HepG2 (cell line): ENCODE measurements around the gene MARS1. TPM values are rescaled to one million over a fixed set of nuclear protein-coding genes. Genes with fewer than 3 reads are reported as not detected.

Source experiments
- ATAC-seq: fragments of 200-7000 bp; cut with Tn5 transposase; 3 replicates; pipeline ENCODE4 v1.9.1; 2020; ENCODE audit warnings: mild to moderate bottlenecking, moderate library complexity
- BruUV-seq: library from RNA; stranded (reverse); fragments of 400-500 nt; replicated peaks from 2 replicates; lab custom pipeline; 2021; lab: Mats Ljungman, UMichigan
- CTCF ChIA-PET: fragments of 300-600 bp; formaldehyde crosslinking; extraction: SDS; loops from one replicate; lab custom pipeline; 2021; ENCODE audit warnings: low total read pairs, inconsistent platforms, low intra/inter-chr PET ratio; lab: Yijun Ruan, JAX
- POLR2A ChIA-PET: fragments of 350-600 bp; sonication (Branson Sonifier 250); formaldehyde crosslinking; loops from one replicate; lab custom pipeline; 2020; ENCODE audit warnings: antibody characterized with exemption, inconsistent platforms; lab: Yijun Ruan, JAX
- DNase-seq: peaks from one replicate; pipeline ENCODE4 v3.0.0-alpha.2; 2015; ENCODE audit warnings: low spot score
- FAIRE-seq: peaks from 3 replicates; lab custom pipeline; 2011; peaks lifted over from hg19 to GRCh38; lab: Jason Lieb, UNC
- H2AFZ ChIP-seq: one replicate; pipeline ENCODE4 v1.6.1; 2011; ENCODE audit warnings: low read length, inconsistent platforms
- H3K27ac ChIP-seq: fragments of 300-600 bp; 3 replicates; pipeline ENCODE4 v1.8.0; 2011; ENCODE audit warnings: mixed run types, mild to moderate bottlenecking, mixed read lengths, low read length, inconsistent platforms; ENCODE audit not compliant: insufficient read depth; ENCODE audit errors: extremely low read length
- H3K27me3 ChIP-seq, 2 experiments: fragments of 200-600 bp in 1 of 2; 2 replicates in 1 of 2; 3 replicates in 1 of 2; pipeline versions ENCODE4 v1.6.0 to v1.8.0; 2011; ENCODE audit warnings: low read length in 2 of 2, mild to moderate bottlenecking in 2 of 2, moderate library complexity in 2 of 2, inconsistent platforms in 1 of 2; ENCODE audit not compliant: insufficient read depth in 2 of 2, control insufficient read depth in 1 of 2
- H3K36me3 ChIP-seq, 2 experiments: fragments of 200-600 bp in 1 of 2; replicated peaks in 1 of 2; 2 replicates in 1 of 2; 3 replicates in 1 of 2; pipeline versions ENCODE4 v1.5.1 to v1.8.0; 2011; ENCODE audit warnings: low read length in 2 of 2, inconsistent platforms in 1 of 2; ENCODE audit not compliant: insufficient read depth in 2 of 2, control insufficient read depth in 1 of 2
- H3K4me1 ChIP-seq: 2 replicates; pipeline ENCODE4 v1.5.1; 2012; ENCODE audit warnings: low read length, inconsistent platforms; ENCODE audit not compliant: insufficient read depth
- H3K4me2 ChIP-seq: 2 replicates; pipeline ENCODE4 v1.6.0; 2011; ENCODE audit warnings: low read depth, low read length, inconsistent platforms
- H3K4me3 ChIP-seq, 3 experiments: fragments of 200-600 bp in 1 of 3; sonication (generic), shearing (Covaris generic) in 1 of 3; replicated peaks in 1 of 3; 2 replicates each; pipeline ENCODE4 v1.5.1; 2011 to 2016; ENCODE audit warnings: low read length in 3 of 3, inconsistent platforms in 2 of 3, low read depth in 2 of 3, mild to moderate bottlenecking in 2 of 3, control low read depth in 1 of 3, mixed read lengths in 1 of 3; ENCODE audit not compliant: insufficient read depth in 1 of 3
- H3K79me2 ChIP-seq: one replicate; pipeline ENCODE4 v1.6.1; 2011; ENCODE audit warnings: low read length, inconsistent platforms; ENCODE audit not compliant: insufficient read depth
- H3K9ac ChIP-seq: 2 replicates; pipeline ENCODE4 v1.6.0; 2011; ENCODE audit warnings: mild to moderate bottlenecking, low read depth, low read length, inconsistent platforms; ENCODE audit not compliant: insufficient read depth
- H3K9me3 ChIP-seq: 2 replicates; pipeline ENCODE4 v1.5.1; 2012; ENCODE audit warnings: mild to moderate bottlenecking, low read length
- H4K20me1 ChIP-seq: 2 replicates; pipeline ENCODE4 v1.6.0; 2011; ENCODE audit warnings: inconsistent platforms, mild to moderate bottlenecking, low read length, moderate library complexity; ENCODE audit not compliant: insufficient read depth
- ARNTL ChIP-seq: sonication (generic); formaldehyde crosslinking; IDR thresholded peaks from 2 replicates; pipeline ENCODE4 v1.4.0; 2020; ENCODE audit warnings: mild to moderate bottlenecking, missing genetic modification reagents
- CREB1 ChIP-seq, 2 experiments: fragments of 450-650 bp in 1 of 2; IDR thresholded peaks; 2 replicates each; pipeline ENCODE4 v1.6.1; 2016 to 2017; ENCODE audit warnings: control low read depth in 1 of 2, mild to moderate bottlenecking in 1 of 2, missing compliant biosample characterization in 1 of 2, missing genetic modification characterization in 1 of 2
- MTA3 ChIP-seq: sonication (generic); formaldehyde crosslinking; IDR thresholded peaks from 2 replicates; pipeline ENCODE4 v1.4.0; 2020; ENCODE audit warnings: missing genetic modification reagents
- MYNN ChIP-seq: sonication (generic); formaldehyde crosslinking; IDR thresholded peaks from 2 replicates; pipeline ENCODE4 v1.4.0; 2020; ENCODE audit warnings: mild to moderate bottlenecking, low read depth, missing genetic modification reagents
- NFE2L1 ChIP-seq: sonication (generic); formaldehyde crosslinking; IDR thresholded peaks from 2 replicates; pipeline ENCODE4 v1.4.0; 2020; ENCODE audit warnings: missing genetic modification reagents, mild to moderate bottlenecking, borderline replicate concordance
- REL ChIP-seq: sonication (generic); formaldehyde crosslinking; conservative IDR thresholded peaks from 2 replicates; pipeline ENCODE4 v1.8.0; 2022; ENCODE audit warnings: mild to moderate bottlenecking, missing genetic modification reagents, moderate library complexity
- ZNF318 ChIP-seq: sonication (generic); formaldehyde crosslinking; IDR thresholded peaks from 2 replicates; pipeline ENCODE4 v1.4.0; 2020; ENCODE audit warnings: mild to moderate bottlenecking, missing genetic modification reagents
- ZNF343 ChIP-seq: sonication (generic); formaldehyde crosslinking; IDR thresholded peaks from 2 replicates; pipeline ENCODE4 v1.4.0; 2020; ENCODE audit warnings: mild to moderate bottlenecking, missing genetic modification reagents
- WGBS: methylation state at CpG from one replicate; pipeline ENCODE4 v1.1.6; 2017; ENCODE audit warnings: low lambda C conversion rate; 5-methylcytosine and 5-hydroxymethylcytosine counted together
- in situ Hi-C: cut with HindIII; loops from 2 replicates; pipeline ENCODE4 v1.10.0; 2017; ENCODE audit warnings: low pct_unique_long_range_greater_than_20kb; ENCODE audit not compliant: extremely low pct_ligation_motif_present
- intact Hi-C: fragments of 100-400 bp; cut with micrococcal nuclease; formaldehyde crosslinking; loops from one replicate; pipeline ENCODE4 v1.10.0; 2022; ENCODE audit not compliant: unreplicated experiment
- polyA plus RNA-seq, 8 experiments: library from polyadenylated mRNA; depleted of rRNA in 3 of 8; stranded (reverse) in 7 of 8; unstranded in 1 of 8; fragments of >200 nt; fragmentation: Illumina TruSeq in 4 of 8; extraction: Trizol in 4 of 8; gene quantifications; 2 replicates each; pipeline versions ENCODE4 v1.2.1 to v1.2.3, GENCODE V29; 2011 to 2016; ENCODE audit warnings: low read depth in 4 of 8, missing spikeins in 1 of 8, mixed read lengths in 1 of 8; ENCODE audit not compliant: insufficient read depth in 1 of 8
- total RNA-seq, 5 experiments: library from RNA; depleted of rRNA; stranded (reverse); fragments of >200 nt; fragmentation: Illumina TruSeq; extraction: Trizol; gene quantifications; 2 replicates each; pipeline ENCODE4 v1.2.3, GENCODE V29; 2016; ENCODE audit warnings: low read depth in 1 of 5
- TF ChIP-seq, protein P1 (sequence below): sonication (generic); formaldehyde crosslinking; IDR thresholded peaks from 2 replicates; pipeline ENCODE4 v1.4.0; 2020; ENCODE audit warnings: missing genetic modification reagents
- TF ChIP-seq, protein P2 (sequence below): sonication (generic); formaldehyde crosslinking; IDR thresholded peaks from 2 replicates; pipeline ENCODE4 v1.4.0; 2020; ENCODE audit warnings: mild to moderate bottlenecking, missing genetic modification reagents
- TF ChIP-seq, protein P3 (sequence below): IDR thresholded peaks from 2 replicates; pipeline ENCODE4 v1.6.1; 2016; ENCODE audit warnings: missing biosample characterization, missing genetic modification reagents, low read depth

MARS1 gene
- total and polyA plus RNA-seq, 2 of the 13 experiments (the other 11 are each of a cell fraction or from before 2014, with no cell fraction given), result 115 to 181 TPM

- H3K4me1 ChIP-seq, result peaks cover 18% of the 10 kb centered on the region
- BruUV-seq, result no TSS peak
- no peak overlapping the region for H2AFZ ChIP-seq
- no peak overlapping the region for H3K4me3 ChIP-seq
- no peak for FAIRE-seq
- H3K27ac ChIP-seq, result no peak overlapping the region
- peaks cover 20% of the 10 kb centered on the region for H3K79me2 ChIP-seq
- H3K9me3 ChIP-seq, result no peaks in the 10 kb centered on the region
- in situ Hi-C loops, result no loop called here
- no peak overlapping the region for H3K4me2 ChIP-seq
- no peak overlapping the region for H3K9ac ChIP-seq
- H3K36me3 ChIP-seq, result peaks cover 32 to 67% of the 10 kb centered on the region in 2 experiments
- ChIA-PET CTCF (no interaction called here), POLR2A (interaction anchor here (0.7 to 7.8 kb wide), 4 partner anchors 12 to 1556 kb away, joined by 3 to 90 read pairs (median 7); partner anchors contain the start of gene DCTN2)
- ATAC-seq, result no peak; the same call in 2 of the 3 replicates
- H4K20me1 ChIP-seq, result peaks cover 32% of the 10 kb centered on the region
- intact Hi-C loops, result no loop called here
- 98% methylated on average over 9 of the region's 9 CpGs for WGBS
- DNase-seq, result no peak
- H3K27me3 ChIP-seq, result no peaks in the 10 kb centered on the region; a peak in 1 of 5 replicates
- TF ChIP-seq MYNN (CRISPR knock-in tag), result no peak
- TF ChIP-seq REL (CRISPR knock-in tag), result no peak
- peak; percentile 92 for TF ChIP-seq ZNF318
- TF ChIP-seq CREB1 (IDR thresholded peaks at IDR 0.05), result no peak
- TF ChIP-seq CREB1 (CRISPR knock-in tag; IDR thresholded peaks at IDR 0.05), result no peak
- TF ChIP-seq NFE2L1 (CRISPR knock-in tag), result no peak
- TF ChIP-seq, protein P1, sequence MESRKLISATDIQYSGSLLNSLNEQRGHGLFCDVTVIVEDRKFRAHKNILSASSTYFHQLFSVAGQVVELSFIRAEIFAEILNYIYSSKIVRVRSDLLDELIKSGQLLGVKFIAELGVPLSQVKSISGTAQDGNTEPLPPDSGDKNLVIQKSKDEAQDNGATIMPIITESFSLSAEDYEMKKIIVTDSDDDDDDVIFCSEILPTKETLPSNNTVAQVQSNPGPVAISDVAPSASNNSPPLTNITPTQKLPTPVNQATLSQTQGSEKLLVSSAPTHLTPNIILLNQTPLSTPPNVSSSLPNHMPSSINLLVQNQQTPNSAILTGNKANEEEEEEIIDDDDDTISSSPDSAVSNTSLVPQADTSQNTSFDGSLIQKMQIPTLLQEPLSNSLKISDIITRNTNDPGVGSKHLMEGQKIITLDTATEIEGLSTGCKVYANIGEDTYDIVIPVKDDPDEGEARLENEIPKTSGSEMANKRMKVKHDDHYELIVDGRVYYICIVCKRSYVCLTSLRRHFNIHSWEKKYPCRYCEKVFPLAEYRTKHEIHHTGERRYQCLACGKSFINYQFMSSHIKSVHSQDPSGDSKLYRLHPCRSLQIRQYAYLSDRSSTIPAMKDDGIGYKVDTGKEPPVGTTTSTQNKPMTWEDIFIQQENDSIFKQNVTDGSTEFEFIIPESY (CRISPR knock-in tag), result no peak
- TF ChIP-seq, protein P2, sequence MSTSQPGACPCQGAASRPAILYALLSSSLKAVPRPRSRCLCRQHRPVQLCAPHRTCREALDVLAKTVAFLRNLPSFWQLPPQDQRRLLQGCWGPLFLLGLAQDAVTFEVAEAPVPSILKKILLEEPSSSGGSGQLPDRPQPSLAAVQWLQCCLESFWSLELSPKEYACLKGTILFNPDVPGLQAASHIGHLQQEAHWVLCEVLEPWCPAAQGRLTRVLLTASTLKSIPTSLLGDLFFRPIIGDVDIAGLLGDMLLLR, result no peak
- no peak for TF ChIP-seq ZNF343 (CRISPR knock-in tag)
- no peak for TF ChIP-seq ARNTL (CRISPR knock-in tag)
- TF ChIP-seq MTA3 (CRISPR knock-in tag), result no peak
- TF ChIP-seq, protein P3, sequence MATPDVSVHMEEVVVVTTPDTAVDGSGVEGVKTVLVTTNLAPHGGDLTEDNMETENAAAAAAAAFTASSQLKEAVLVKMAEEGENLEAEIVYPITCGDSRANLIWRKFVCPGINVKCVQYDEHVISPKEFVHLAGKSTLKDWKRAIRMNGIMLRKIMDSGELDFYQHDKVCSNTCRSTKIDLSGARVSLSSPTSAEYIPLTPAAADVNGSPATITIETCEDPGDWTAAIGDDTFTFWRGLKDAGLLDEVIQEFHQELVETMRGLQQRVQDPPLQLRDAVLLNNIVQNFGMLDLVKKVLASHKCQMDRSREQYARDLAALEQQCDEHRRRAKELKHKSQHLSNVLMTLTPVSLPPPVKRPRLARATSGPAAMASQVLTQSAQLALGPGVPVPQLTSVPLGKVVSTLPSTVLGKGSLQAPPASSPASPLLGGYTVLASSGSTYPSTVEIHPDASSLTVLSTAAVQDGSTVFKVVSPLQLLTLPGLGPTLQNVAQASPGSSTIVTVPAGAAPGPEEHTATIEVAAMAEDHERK (CRISPR knock-in tag), result no peak
Measured at GRCh38 chr12:57514720-57515407, 27.0 kb downstream of the MARS1 start.
